Measurements from ENCODE around the gene SEMG1. TPM values are rescaled to one million over a fixed set of nuclear protein-coding genes. Genes with fewer than 3 reads are reported as not detected.
A peak's percentile ranks its signal among the peaks of the same experiment; 100 is the strongest.

Gene SEMG1
- not detected in 2 replicates for total RNA-seq (2022)
- not detected for Bru-seq, nascent RNA
- BruChase-seq, experiment 1, labeled RNA remaining after a 6-hour chase, result not detected
- not detected for BruChase-seq, experiment 2, labeled RNA remaining after a 2-hour chase
- long read RNA-seq, result 0 reads

DNA sequence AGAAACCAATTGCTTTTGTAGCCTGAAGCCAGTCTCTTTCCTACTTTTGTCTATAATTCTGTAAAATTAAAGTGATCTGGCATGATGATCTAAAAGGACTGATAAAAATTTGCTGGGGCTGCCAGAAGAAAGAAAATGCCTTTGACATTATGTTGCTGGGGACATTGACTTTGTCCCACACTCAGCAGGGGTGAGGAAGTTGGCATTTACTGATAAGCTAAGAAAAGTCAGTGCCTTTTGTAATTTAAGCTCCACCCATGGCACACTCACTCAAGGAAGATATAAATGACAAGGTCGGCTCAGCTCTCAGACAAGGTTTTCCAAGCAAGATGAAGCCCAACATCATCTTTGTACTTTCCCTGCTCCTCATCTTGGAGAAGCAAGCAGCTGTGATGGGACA lies at the start of gene SEMG1:
TSS of gene SEMG1 (plus strand) at position 309 of the 400 bp plus-strand sequence. CDS start at position 330, 21 bp downstream.
- H3K27me3 Mint-ChIP-seq (ENCODE audit: insufficient read depth, unreplicated experiment), result peaks cover 83% of the 10 kb centered on the region
- POLR2A ChIA-PET, result interaction anchor here (0.6 to 1.2 kb wide), 3 partner anchors 9 to 41 kb away, joined by 3 to 5 read pairs (median 4); partner anchors contain the start of gene SEMG2

GRCh38 chr20:45157962-45158361 lies 48.9 kb upstream of the SEMG1 start:
- no peak overlapping the region for H3K4me3 Mint-ChIP-seq (ENCODE audit: unreplicated experiment)
- CTCF ChIA-PET, result interaction anchor here (0.7 to 1.6 kb wide), 11 partner anchors 19 to 328 kb away, joined by 3 to 13 read pairs (median 4); no protein-coding TSS in a partner anchor
- no peaks in the 10 kb centered on the region for H3K27me3 Mint-ChIP-seq (ENCODE audit: insufficient read depth, unreplicated experiment)
- H3K9me3 Mint-ChIP-seq (ENCODE audit: unreplicated experiment), result peaks cover 8% of the 10 kb centered on the region
- TF ChIP-seq, protein P1, sequence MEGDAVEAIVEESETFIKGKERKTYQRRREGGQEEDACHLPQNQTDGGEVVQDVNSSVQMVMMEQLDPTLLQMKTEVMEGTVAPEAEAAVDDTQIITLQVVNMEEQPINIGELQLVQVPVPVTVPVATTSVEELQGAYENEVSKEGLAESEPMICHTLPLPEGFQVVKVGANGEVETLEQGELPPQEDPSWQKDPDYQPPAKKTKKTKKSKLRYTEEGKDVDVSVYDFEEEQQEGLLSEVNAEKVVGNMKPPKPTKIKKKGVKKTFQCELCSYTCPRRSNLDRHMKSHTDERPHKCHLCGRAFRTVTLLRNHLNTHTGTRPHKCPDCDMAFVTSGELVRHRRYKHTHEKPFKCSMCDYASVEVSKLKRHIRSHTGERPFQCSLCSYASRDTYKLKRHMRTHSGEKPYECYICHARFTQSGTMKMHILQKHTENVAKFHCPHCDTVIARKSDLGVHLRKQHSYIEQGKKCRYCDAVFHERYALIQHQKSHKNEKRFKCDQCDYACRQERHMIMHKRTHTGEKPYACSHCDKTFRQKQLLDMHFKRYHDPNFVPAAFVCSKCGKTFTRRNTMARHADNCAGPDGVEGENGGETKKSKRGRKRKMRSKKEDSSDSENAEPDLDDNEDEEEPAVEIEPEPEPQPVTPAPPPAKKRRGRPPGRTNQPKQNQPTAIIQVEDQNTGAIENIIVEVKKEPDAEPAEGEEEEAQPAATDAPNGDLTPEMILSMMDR (IDR thresholded peaks at IDR 0.05; ENCODE audit: unreplicated experiment), result no peak
- H3K36me3 Mint-ChIP-seq (ENCODE audit: insufficient read depth, unreplicated experiment), result no peaks in the 10 kb centered on the region
- peak; percentile 95 for DNase-seq (ENCODE audit: unreplicated experiment)
- H3K4me1 Mint-ChIP-seq (ENCODE audit: insufficient read depth, unreplicated experiment), result peaks cover 11% of the 10 kb centered on the region
- POLR2A ChIA-PET, result interaction anchor here (0.7 to 1.9 kb wide), 8 partner anchors 13 to 205 kb away, joined by 3 to 13 read pairs (median 5); partner anchors contain the start of genes PI3, SLPI and SYS1
- H3K27ac Mint-ChIP-seq (ENCODE audit: low read depth, unreplicated experiment), result peak overlapping the region; percentile 47
- no TSS peak for BruUV-seq (replicated peaks)
- intact Hi-C loops (cut with micrococcal nuclease), result no loop called here

More for the DNA sequence above, at the start of gene SEMG1:
- Mint-ChIP-seq H3K4me3 (ENCODE audit: unreplicated experiment) (no peak within 1 kb of the TSS), H3K27ac (ENCODE audit: low read depth, unreplicated experiment) (no peak within 1 kb of the TSS), H3K36me3 (ENCODE audit: insufficient read depth, unreplicated experiment) (no peaks in the 10 kb centered on the region), H3K9me3 (ENCODE audit: unreplicated experiment) (peaks cover 6% of the 10 kb centered on the region), H3K4me1 (ENCODE audit: insufficient read depth, unreplicated experiment) (no peaks in the 10 kb centered on the region)
- BruUV-seq (replicated peaks), result no TSS peak
- intact Hi-C loops (cut with micrococcal nuclease), result no loop called here
- TF ChIP-seq, protein P1 (IDR thresholded peaks at IDR 0.05; ENCODE audit: unreplicated experiment), result no peak
- CTCF ChIA-PET, result interaction anchor here (1.9 kb wide), 1 partner anchor 87 kb away, joined by 10 read pairs; no protein-coding TSS in a partner anchor
- no peak for DNase-seq (ENCODE audit: unreplicated experiment)

- H3K36me3 Mint-ChIP-seq (ENCODE audit: insufficient read depth, unreplicated experiment), result no peaks in the 10 kb centered on the region
- no peak overlapping the region for H3K4me3 Mint-ChIP-seq (ENCODE audit: unreplicated experiment)
- no peak overlapping the region for H3K27ac Mint-ChIP-seq (ENCODE audit: low read depth, unreplicated experiment)
- BruUV-seq (replicated peaks), result no TSS peak
- H3K27me3 Mint-ChIP-seq (ENCODE audit: insufficient read depth, unreplicated experiment), result peaks cover 45% of the 10 kb centered on the region
- peaks cover 8% of the 10 kb centered on the region for H3K9me3 Mint-ChIP-seq (ENCODE audit: unreplicated experiment)
- H3K4me1 Mint-ChIP-seq (ENCODE audit: insufficient read depth, unreplicated experiment), result peaks cover 4% of the 10 kb centered on the region
- ChIA-PET CTCF (interaction anchor here (0.5 to 4.2 kb wide), 9 partner anchors 13 to 465 kb away, joined by 3 to 22 read pairs (median 4); no protein-coding TSS in a partner anchor), POLR2A (interaction anchor here (0.8 to 1.4 kb wide), 3 partner anchors 10 to 127 kb away, joined by 3 to 4 read pairs (median 4); no protein-coding TSS in a partner anchor)
- intact Hi-C loops (cut with micrococcal nuclease), result no loop called here
- TF ChIP-seq, protein P1 (IDR thresholded peaks at IDR 0.05; ENCODE audit: unreplicated experiment), result no peak
- DNase-seq (ENCODE audit: unreplicated experiment), result no peak
These were observed 43.6 kb upstream of the SEMG1 start for GRCh38 chr20:45163083-45163803.

DNA sequence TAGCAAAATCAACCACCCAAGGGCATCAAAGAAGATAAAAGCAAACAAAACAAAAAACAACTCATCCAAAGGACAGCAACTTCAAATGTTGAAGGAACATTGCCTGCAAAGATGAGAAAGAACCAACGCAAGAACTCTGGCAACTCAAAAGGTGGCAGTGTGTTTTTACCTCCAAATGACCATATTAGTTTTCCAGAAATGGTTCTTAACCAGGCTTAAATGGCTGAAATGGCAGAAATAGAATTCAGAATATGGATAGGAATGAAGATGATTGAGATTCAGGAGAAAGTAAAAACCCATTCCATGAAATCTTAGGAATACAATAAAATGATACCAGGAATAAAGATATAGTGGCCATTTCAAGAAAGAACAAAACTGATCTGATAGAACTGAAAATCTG lies 41.9 kb upstream of the SEMG1 start:
- DNase-seq (ENCODE audit: unreplicated experiment), result no peak
- peaks cover 8% of the 10 kb centered on the region for H3K9me3 Mint-ChIP-seq (ENCODE audit: unreplicated experiment)
- TF ChIP-seq, protein P1 (IDR thresholded peaks at IDR 0.05; ENCODE audit: unreplicated experiment), result no peak
- POLR2A ChIA-PET, result no interaction called here
- H3K27me3 Mint-ChIP-seq (ENCODE audit: insufficient read depth, unreplicated experiment), result peaks cover 45% of the 10 kb centered on the region
- CTCF ChIA-PET, result interaction anchor here (0.7 to 4.2 kb wide), 2 partner anchors 96 to 126 kb away, joined by 3 to 22 read pairs; no protein-coding TSS in a partner anchor
- no peaks in the 10 kb centered on the region for H3K4me1 Mint-ChIP-seq (ENCODE audit: insufficient read depth, unreplicated experiment)
- no TSS peak for BruUV-seq (replicated peaks)
- intact Hi-C loops (cut with micrococcal nuclease), result no loop called here
- H3K27ac Mint-ChIP-seq (ENCODE audit: low read depth, unreplicated experiment), result no peak overlapping the region
- H3K36me3 Mint-ChIP-seq (ENCODE audit: insufficient read depth, unreplicated experiment), result no peaks in the 10 kb centered on the region
- H3K4me3 Mint-ChIP-seq (ENCODE audit: unreplicated experiment), result no peak overlapping the region
